Upper lobe of left lung (tissue), 6 donors: ENCODE measurements around the gene NPPB. TPM values are rescaled to one million over a fixed set of nuclear protein-coding genes. Genes with fewer than 3 reads are reported as not detected.

ENCODE experiments used
- ATAC-seq, 2 donors: fragments of 200-7000 bp; cut with Tn5 transposase; one replicate each; pipeline ENCODE4 v1.9.1; 2022; ENCODE audit warnings: mild to moderate bottlenecking in 2 of 2, moderate library complexity in 2 of 2; ENCODE audit not compliant: low FRiP score in 2 of 2
- DNase-seq, 2 donors: peaks; one replicate each; pipeline ENCODE4 v3.0.0-alpha.2; 2019 to 2020
- H3K27ac ChIP-seq, 4 donors: fragments of 200-600 bp; sonication (generic); one replicate each; pipeline ENCODE4 v1.5.1; 2016 to 2019
- H3K27me3 ChIP-seq, 4 donors: fragments of 200-600 bp; sonication (generic); one replicate each; pipeline ENCODE4 v1.5.1; 2017 to 2019
- H3K36me3 ChIP-seq, 4 donors: fragments of 200-600 bp; sonication (generic); one replicate each; pipeline ENCODE4 v1.5.1; 2016 to 2019
- H3K4me1 ChIP-seq, 4 donors: fragments of 200-600 bp; sonication (generic); one replicate each; pipeline ENCODE4 v1.5.1; 2018 to 2019
- H3K4me3 ChIP-seq, 4 donors: fragments of 200-600 bp; sonication (generic); one replicate each; pipeline ENCODE4 v1.5.1; 2017 to 2019; ENCODE audit warnings: mild to moderate bottlenecking in 2 of 4, moderate library complexity in 1 of 4
- H3K9me3 ChIP-seq, 4 donors: fragments of 200-600 bp; sonication (generic); one replicate each; pipeline ENCODE4 v1.5.1; 2018 to 2019
- EP300 ChIP-seq, 4 donors: sonication (generic); formaldehyde crosslinking; IDR thresholded peaks; one replicate each; pipeline ENCODE4 v1.5.1; 2017; ENCODE audit warnings: antibody characterized with exemption in 4 of 4, control low read depth in 2 of 4
- POLR2A ChIP-seq, 4 donors: fragments of 450-650 bp; IDR thresholded peaks; one replicate each; pipeline ENCODE4 v1.5.1; 2016 to 2017; ENCODE audit warnings: antibody characterized with exemption in 4 of 4, mild to moderate bottlenecking in 2 of 4
- POLR2AphosphoS5 ChIP-seq, 2 donors: sonication (generic); formaldehyde crosslinking; IDR thresholded peaks; one replicate each; pipeline ENCODE4 v1.5.1; 2017; ENCODE audit warnings: antibody characterized with exemption in 2 of 2
- WGBS, 2 donors: methylation state at CpG; one replicate each; pipeline ENCODE4 v1.1.5; 2017 to 2018; 5-methylcytosine and 5-hydroxymethylcytosine counted together
- total RNA-seq, 6 donors: library from RNA; depleted of rRNA in 4 of 6; stranded (reverse); fragments of >200 nt in 4 of 6; gene quantifications; one replicate each; pipeline versions ENCODE4 v1.1.0 to v1.2.1, GENCODE V29; 2016 to 2021
- TF ChIP-seq, protein P1 (sequence below), 6 experiments: fragments of 450-650 bp in 4 of 6; fragments of 200-600 bp in 2 of 6; sonication (generic) in 2 of 6; IDR thresholded peaks; one replicate each; pipeline ENCODE4 v1.5.1; 2016 to 2019; ENCODE audit warnings: antibody characterized with exemption in 6 of 6
- donor health status: DM: no; HTN: no; CAD: no; lungs with moderate emphysema.
- donor health status: DM: no; HTN: yes; CAD: no; lungs with severe emphysema.

Gene NPPB
- total RNA-seq, 6 donors from 2014 or later = not detected

GRCh38 chr1:11855430-11855829, 3.3 kb downstream of the NPPB start:
- DNase-seq = no peak
- no peak for ATAC-seq
- Histone ChIP-seq H3K9me3 (no peaks in the 10 kb centered on the region), H3K27me3 (peaks cover 0 to 23% (median 7%) of the 10 kb centered on the region in 4 donors), H3K27ac (no peak overlapping the region), H3K4me1 (peaks cover 0 to 7% (median 2%) of the 10 kb centered on the region in 4 donors), H3K36me3 (no peaks in the 10 kb centered on the region), H3K4me3 (no peak overlapping the region)
- WGBS, 2 donors = 60 to 61% methylated on average over 8 of the region's 8 CpGs
- TF ChIP-seq POLR2A (IDR thresholded peaks at IDR 0.05) (no peak), EP300 (IDR thresholded peaks at IDR 0.05) (no peak), POLR2AphosphoS5 (IDR thresholded peaks at IDR 0.05) (no peak)
- TF ChIP-seq, protein P1, sequence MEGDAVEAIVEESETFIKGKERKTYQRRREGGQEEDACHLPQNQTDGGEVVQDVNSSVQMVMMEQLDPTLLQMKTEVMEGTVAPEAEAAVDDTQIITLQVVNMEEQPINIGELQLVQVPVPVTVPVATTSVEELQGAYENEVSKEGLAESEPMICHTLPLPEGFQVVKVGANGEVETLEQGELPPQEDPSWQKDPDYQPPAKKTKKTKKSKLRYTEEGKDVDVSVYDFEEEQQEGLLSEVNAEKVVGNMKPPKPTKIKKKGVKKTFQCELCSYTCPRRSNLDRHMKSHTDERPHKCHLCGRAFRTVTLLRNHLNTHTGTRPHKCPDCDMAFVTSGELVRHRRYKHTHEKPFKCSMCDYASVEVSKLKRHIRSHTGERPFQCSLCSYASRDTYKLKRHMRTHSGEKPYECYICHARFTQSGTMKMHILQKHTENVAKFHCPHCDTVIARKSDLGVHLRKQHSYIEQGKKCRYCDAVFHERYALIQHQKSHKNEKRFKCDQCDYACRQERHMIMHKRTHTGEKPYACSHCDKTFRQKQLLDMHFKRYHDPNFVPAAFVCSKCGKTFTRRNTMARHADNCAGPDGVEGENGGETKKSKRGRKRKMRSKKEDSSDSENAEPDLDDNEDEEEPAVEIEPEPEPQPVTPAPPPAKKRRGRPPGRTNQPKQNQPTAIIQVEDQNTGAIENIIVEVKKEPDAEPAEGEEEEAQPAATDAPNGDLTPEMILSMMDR (IDR thresholded peaks at IDR 0.05) = no peak

- ATAC-seq = no peak
- Histone ChIP-seq H3K27me3 (peaks cover 0 to 19% (median 7%) of the 10 kb centered on the region in 4 donors), H3K36me3 (no peaks in the 10 kb centered on the region), H3K27ac (no peak overlapping the region), H3K4me1 (peaks cover 0 to 7% (median 2%) of the 10 kb centered on the region in 4 donors), H3K4me3 (no peak overlapping the region), H3K9me3 (no peaks in the 10 kb centered on the region)
- no peak for DNase-seq
- TF ChIP-seq POLR2A (IDR thresholded peaks at IDR 0.05) (no peak), POLR2AphosphoS5 (IDR thresholded peaks at IDR 0.05) (no peak), EP300 (IDR thresholded peaks at IDR 0.05) (no peak)
- TF ChIP-seq, protein P1 (IDR thresholded peaks at IDR 0.05) = no peak
- WGBS, 2 donors = 33 to 39% methylated on average over 4 to 5 of the region's 8 CpGs
Observed at GRCh38 chr1:11854519-11854918, 4.2 kb downstream of the NPPB start.

DNA sequence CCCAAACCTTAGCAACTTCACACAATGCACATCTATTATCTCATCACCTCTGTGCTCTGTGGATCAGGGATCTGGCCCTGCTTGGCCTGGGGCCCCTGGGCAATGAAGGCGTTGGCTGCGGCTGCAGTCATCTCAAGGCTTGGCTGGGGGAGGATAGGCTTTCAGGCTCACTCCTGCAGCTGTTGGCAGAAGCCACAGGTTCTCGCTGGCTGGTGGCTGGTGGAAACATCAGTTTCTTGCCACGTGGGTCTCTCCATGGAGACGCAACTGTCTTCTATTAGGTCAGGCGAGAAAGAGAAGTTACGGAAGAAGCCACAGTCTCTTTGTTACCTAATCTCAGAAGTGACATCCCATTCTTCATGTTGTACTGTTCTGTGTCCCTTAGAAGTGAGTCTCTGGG, 7.6 kb downstream of the NPPB start:
- Histone ChIP-seq H3K36me3 (peaks cover 0 to 9% (median 4%) of the 10 kb centered on the region in 4 donors), H3K4me3 (no peak overlapping the region), H3K4me1 (no peaks in the 10 kb centered on the region), H3K9me3 (no peaks in the 10 kb centered on the region), H3K27me3 (no peaks in the 10 kb centered on the region), H3K27ac (no peak overlapping the region)
- TF ChIP-seq POLR2A (IDR thresholded peaks at IDR 0.05) = no peak
- TF ChIP-seq, protein P1 (IDR thresholded peaks at IDR 0.05) = no peak
- TF ChIP-seq EP300 (IDR thresholded peaks at IDR 0.05) = no peak
- TF ChIP-seq POLR2AphosphoS5 (IDR thresholded peaks at IDR 0.05) = no peak
- 67 to 70% methylated on average over 6 to 7 of the region's 7 CpGs for WGBS, 2 donors
- ATAC-seq = peak in 1 of 2 donors; percentile 9
- DNase-seq = no peak

DNA sequence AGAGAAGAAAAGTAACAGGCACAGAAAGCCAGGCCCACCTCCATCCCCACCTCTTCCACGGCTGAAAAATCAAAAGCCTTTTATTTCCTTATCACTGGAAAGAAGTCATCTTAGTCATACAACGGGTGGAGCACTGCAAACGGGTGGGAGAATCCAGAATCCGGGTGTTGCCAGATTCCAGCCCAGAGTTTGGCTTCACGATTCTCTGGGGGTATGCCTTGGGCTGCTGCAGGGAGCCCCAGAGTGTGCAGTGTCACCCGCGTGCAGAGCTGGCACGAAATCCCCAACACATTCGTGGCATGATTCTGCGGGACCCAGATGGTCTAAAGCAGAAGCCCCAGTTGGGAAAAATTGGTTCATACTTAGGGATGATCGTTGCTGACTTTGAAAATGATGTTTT, 8.6 kb downstream of the NPPB start:
- peaks cover 0 to 17% (median 10%) of the 10 kb centered on the region in 4 donors for H3K36me3 ChIP-seq
- no peak for TF ChIP-seq EP300 (IDR thresholded peaks at IDR 0.05)
- 64 to 68% methylated on average over 11 of the region's 11 CpGs for WGBS, 2 donors
- no peaks in the 10 kb centered on the region for H3K27me3 ChIP-seq
- no peak for DNase-seq
- H3K27ac ChIP-seq = no peak overlapping the region
- no peak overlapping the region for H3K4me3 ChIP-seq
- no peaks in the 10 kb centered on the region for H3K9me3 ChIP-seq
- no peaks in the 10 kb centered on the region for H3K4me1 ChIP-seq
- no peak for ATAC-seq

DNA sequence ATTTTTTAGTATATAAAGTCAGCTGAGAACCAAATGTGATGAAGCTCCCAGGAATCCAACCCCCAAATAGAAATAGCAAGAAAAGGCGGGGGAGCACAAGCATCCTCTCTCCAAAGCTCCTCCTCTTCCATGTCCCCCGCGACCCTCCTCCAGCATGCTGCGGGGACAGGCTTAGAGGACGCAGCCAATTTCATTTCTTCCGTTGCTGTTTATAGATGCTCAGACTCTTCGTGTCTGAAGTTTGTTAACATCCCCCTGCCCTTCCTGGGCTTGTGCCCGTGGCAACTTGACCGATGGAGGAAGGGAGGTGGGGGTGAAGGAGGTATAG, 10.4 kb downstream of the NPPB start:
- ATAC-seq = no peak
- Histone ChIP-seq H3K4me3 (no peak overlapping the region), H3K9me3 (no peaks in the 10 kb centered on the region), H3K4me1 (no peaks in the 10 kb centered on the region), H3K27ac (no peak overlapping the region), H3K36me3 (peaks cover 4 to 35% (median 23%) of the 10 kb centered on the region in 4 donors), H3K27me3 (no peaks in the 10 kb centered on the region)
- 69 to 83% methylated on average over 9 of the region's 9 CpGs for WGBS, 2 donors
- TF ChIP-seq EP300 (IDR thresholded peaks at IDR 0.05) = no peak
- TF ChIP-seq POLR2AphosphoS5 (IDR thresholded peaks at IDR 0.05) = no peak
- TF ChIP-seq POLR2A (IDR thresholded peaks at IDR 0.05) = no peak
- TF ChIP-seq, protein P1 (IDR thresholded peaks at IDR 0.05) = no peak
- DNase-seq = no peak
